ENCODE measurements around the gene THOC2.
"Not testable (repeated sequence)": the region's sequence is repeated elsewhere in the genome, so short reads cannot be mapped to it uniquely, and the experiment has no call there.

Gene THOC2, protein sequence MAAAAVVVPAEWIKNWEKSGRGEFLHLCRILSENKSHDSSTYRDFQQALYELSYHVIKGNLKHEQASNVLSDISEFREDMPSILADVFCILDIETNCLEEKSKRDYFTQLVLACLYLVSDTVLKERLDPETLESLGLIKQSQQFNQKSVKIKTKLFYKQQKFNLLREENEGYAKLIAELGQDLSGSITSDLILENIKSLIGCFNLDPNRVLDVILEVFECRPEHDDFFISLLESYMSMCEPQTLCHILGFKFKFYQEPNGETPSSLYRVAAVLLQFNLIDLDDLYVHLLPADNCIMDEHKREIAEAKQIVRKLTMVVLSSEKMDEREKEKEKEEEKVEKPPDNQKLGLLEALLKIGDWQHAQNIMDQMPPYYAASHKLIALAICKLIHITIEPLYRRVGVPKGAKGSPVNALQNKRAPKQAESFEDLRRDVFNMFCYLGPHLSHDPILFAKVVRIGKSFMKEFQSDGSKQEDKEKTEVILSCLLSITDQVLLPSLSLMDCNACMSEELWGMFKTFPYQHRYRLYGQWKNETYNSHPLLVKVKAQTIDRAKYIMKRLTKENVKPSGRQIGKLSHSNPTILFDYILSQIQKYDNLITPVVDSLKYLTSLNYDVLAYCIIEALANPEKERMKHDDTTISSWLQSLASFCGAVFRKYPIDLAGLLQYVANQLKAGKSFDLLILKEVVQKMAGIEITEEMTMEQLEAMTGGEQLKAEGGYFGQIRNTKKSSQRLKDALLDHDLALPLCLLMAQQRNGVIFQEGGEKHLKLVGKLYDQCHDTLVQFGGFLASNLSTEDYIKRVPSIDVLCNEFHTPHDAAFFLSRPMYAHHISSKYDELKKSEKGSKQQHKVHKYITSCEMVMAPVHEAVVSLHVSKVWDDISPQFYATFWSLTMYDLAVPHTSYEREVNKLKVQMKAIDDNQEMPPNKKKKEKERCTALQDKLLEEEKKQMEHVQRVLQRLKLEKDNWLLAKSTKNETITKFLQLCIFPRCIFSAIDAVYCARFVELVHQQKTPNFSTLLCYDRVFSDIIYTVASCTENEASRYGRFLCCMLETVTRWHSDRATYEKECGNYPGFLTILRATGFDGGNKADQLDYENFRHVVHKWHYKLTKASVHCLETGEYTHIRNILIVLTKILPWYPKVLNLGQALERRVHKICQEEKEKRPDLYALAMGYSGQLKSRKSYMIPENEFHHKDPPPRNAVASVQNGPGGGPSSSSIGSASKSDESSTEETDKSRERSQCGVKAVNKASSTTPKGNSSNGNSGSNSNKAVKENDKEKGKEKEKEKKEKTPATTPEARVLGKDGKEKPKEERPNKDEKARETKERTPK (N-terminal part only)

DNA sequence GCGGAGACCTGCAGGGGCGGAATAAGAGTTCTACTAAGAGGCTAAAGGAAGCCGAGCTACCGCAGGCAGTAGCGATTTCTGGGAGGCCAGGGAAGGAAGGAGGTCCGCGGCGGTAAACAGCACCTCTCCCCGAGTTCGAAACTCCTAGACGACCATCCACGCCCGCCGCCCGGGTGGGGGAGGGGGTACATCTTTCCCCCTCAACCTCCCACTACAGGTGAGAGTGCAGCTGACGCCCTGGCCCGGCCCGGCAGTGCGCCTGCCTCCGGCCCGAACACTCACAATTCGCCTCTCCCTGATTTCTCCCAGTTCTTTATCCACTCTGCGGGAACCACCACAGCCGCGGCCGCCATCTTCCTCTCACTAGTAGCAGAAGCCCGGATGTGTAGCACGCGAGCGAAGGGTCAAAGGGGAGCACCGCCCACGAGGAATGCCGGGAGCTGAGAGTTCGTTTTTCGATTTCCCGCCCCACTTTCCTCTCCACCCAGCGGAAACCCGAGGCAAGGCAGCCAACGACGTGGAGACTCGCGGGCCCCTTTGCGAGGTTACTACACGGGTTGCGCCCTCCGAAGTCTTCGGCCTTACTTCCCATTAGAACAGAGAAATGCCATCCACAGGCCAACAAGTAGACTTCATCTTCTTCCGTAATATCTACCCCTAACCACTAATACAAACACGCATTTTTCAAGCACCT, at the start of gene THOC2:
Gene THOC2 (minus strand): TSS at position 383 of the 694 bp plus-strand sequence. CDS start 30 bp downstream, at position 353.
- peak; percentile 38 for DNase-seq

DNA sequence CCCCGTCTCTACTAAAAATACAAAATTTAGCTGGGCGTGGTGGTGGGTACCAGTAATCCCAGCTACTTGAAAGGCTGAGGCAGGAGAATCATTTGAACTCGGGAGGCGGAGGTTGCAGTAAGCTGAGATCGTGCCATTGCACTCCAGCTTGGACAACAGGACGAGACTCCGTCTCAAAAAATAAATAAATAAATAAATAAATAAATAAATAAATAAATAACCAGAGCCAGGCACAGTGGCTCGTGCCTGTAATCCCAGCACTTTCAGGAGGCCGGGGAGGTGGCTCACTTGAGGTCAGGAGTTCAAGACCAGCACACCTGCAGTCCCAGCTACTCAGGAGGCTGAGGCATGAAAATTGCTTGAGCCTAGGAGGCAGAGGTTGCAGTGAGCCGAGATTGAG, 48.9 kb upstream of the THOC2 start:
- DNase-seq, result not testable (repeated sequence)

DNA sequence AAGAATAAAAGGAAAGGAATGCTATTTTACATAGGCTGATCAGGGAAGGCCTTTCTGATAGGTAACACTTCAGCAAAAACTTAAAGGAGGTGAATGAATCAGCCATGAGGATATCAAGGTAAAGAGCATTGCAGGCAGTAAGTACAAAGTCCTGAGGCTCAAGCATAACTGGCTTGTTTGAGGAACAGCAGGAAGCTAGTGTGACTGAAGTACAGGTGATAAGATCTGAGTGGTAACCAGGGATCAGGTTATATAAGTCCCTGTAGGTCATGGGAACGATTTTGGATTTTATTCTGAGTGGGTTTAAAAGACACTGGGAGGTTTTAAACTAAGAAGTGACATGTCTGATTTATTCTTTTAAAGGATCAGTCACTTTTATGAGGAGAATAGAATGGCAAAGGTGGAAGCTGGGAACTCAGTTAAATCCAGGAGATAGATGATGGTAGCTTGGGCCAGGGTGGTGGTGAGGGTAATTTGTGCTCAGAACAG, 47.1 kb upstream of the THOC2 start:
- no peak for DNase-seq

DNA sequence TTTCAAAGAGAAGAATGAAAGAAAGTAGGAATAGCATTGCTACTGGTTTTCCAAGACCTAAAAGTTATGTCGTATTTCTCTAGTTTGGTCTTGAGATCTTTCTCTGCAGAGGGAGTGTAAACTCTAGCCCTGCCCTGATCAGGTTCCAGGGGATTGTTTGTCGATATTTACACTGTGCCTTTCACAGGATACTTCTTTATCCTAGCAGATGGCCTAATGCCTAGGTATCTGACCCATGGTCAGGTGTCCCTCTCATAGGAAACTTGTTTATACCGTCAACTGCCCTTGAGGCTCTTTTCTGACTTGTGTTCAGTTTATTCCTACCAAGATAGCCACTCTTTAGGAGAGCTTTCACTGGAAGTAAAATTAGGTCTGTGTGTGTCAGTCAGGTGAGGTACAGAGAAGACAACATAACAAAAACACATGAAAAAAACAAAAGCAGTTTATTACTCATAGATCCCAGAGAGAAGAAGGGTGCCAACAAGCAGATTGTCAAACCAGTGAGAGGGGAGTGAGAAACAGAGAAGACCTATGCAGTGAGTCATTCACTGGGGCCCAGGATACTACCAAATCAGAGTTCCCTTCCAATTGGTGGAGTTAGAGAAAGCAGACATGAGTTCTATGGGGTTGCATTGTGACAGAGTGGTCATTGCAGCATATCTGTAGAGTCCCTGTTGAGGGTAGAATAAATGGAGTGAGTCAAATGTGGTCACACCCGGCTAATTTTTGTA, 40.6 kb upstream of the THOC2 start:
- no peak for DNase-seq

DNA sequence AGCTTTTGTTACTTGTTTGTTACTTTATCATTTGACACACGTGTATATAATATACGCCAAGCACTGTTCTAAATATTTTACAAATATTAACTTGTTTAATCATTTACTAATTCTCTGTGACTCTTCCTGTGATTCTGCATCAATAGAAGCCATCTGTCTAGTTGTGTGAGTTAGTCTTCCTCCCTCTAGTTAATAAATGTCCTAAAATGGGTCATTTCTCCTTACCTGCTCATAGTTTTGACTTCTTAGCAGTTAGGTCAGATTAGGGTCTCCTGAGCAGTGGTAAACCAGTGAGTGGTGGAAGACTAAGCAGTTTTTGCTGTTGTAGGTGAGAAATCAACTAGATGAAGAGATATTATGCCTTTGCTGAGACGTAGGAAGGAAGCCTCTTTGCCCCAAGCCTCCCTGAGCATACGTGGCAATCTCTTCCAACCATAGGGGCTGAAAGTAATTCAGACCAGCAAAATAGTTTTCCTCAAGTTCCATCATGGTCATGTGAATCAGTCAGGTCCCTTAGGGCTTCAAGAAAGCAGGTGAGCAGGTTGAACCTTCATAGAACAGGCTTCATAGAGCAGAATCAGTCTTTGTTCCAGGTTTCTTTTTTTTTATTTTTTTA, 38.7 kb upstream of the THOC2 start:
- no peak for DNase-seq

DNA sequence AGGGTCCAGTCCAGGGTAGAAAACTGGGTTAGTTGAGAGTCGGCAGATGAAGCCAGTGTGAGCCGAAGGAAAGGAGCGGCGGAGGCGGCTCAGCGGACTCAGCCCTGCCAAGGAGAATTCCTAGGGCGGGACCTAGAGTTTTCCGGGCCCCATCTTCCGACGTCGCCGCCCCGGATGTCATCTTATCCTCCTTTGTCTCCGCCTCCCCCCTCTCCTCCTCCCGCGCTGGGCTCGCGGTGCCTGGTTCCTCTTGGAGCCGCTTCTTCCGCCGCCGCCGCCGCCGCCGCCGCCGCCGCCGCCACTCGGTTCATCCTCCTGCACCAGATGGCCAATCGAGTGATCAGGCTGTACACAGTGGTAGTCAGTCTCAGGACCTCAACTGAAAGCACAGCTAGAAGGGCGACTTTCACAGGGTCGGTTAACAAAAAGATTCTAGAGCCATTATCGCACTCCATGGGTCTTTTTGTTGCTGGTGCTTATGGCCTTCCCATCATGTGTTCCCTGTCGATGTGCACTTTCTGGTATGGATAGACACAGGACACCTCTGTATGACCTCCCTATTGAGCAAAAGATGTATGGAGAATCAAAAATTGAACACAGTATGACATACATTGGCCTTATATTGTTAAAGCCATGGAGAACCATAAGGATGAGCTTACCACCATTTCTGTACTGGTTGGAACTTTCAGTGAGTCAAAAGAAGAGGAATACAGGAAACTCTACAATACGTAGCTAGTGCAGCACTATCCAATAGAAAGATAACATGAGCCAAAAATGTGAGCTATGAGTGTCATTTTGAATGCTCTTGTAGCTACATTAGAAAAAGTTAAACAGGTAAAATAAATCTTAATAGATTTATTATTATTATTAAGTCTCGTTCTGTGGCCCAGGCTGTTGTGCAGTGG, 32.4 kb upstream of the THOC2 start:
- peak; percentile 47 for DNase-seq

DNA sequence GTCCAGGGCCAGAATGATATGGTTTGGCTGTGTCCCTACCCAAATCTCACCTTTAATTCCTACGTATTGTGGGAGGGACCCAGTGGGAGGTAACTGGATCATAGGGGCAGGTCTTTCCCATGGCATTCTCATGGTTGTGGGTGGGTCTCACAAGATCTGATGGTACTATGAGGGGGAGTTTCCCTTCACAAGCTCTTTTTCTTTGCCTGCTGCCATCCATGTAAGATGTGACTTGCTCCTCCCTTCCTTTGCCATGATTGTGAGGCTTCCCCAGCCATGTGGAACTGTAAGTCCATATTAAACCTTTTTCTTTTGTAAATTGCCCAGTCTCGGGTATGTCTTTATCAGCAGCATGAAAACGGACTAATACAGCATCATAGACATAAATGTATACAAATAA, 27.0 kb upstream of the THOC2 start:
- DNase-seq, result not testable (repeated sequence)

DNA sequence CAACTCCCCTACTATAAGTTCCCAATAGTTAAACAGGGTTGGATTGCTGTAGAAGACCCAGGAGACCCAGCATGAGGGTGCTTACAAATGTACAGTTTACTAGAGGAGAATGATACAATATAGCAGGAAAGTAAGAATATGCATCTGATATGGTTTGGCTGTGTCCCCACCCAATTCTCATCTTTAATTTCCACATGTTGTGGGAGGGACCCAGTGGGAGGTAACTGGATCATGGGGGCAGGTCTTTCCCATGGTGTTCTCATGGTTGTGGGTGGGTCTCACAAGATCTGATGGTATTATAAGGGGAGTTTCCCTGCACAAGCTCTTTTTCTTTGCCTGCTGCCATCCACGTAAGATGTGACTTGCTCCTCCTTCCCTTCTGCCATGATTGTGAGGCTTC, 24.9 kb upstream of the THOC2 start:
- DNase-seq, result not testable (repeated sequence)

DNA sequence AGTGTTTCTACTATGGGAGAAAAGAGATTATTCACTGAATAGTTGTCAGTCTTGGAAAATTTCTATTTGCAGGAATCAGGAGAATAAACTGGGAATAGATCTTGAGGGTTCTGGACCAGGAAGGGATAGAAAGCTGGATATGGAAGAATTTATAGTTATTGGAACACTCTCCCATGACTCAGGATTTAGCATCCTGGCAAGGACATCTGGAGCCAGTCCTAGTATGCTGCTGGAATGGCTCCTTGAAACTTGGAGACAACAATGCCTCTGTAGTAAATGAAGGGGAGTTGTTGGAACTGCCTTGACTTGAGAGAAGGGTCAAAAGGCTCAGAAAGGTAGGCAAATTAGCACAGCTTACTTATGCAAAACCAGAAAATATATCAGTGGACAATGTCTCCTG, 23.5 kb upstream of the THOC2 start:
- no peak for DNase-seq

DNA sequence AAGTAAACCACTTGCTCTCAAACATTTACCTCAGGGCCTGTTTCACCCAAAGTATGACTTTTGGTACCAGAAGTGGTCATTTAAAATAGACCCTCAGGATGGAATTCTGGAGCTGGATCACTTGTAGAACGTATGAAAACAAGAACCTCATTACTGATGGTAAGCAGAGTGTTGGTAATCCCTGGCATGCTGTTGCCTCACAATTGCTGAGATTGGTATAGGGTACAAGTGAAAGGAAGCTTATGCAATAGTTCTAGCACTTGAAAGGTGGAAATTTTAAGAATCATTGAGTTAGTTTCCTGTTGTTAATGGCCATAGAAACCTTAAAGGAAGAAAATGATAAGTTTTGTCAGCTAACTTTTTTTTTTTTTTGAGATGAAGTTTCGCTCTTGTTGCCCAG, 22.3 kb upstream of the THOC2 start:
- no peak for DNase-seq

DNA sequence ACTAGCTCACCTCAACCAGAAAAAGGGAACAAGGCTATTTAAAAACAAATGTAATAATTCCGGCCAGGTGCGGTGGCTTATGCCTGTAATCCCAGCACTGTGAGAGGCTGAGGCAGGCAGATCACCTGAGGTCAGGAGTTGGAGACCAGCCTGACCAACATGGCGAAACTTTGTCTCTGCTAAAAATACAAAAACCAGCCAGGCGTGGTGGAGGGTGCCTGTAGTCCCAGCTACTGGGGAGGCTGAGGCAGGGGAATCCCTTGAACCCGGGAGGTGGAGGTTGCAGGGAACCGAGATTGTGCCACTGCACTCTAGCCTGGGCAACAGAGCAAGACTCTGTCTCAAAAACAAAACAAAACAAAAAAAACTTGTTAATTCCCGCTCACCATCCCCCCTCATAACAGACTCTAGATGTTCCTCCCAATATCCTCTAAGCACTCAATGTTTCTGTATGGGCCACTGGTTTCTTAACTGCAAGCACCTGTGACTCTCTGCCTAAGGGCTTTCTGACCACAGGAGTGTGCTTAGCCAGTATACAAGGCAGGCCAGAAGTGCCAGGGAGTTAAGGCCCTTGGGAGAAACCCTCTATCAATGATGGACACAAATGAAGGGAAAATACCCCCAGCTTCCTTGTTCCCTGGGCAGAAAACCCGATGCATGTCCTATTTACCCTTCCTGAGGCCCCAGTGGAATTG, 21.0 kb upstream of the THOC2 start:
- no peak for DNase-seq

DNA sequence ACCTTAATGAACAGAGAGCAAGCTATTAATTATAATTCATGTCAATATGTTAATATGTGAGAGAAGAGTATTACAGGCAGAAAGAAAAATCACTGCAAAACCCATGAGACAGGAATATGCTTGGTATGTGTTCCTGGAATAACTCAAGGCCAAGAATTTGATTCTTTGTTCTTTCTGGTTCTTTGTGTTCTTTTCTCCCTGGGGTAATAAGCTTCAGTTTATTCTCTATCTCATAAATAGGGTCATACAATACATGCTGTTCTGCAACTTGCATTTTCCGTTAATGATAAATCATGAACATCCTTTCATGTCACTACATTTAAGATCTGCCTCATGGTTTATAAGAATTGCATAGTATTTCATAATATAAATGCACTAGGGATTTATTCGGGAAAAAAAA, 16.8 kb upstream of the THOC2 start:
- DNase-seq, result no peak

DNA sequence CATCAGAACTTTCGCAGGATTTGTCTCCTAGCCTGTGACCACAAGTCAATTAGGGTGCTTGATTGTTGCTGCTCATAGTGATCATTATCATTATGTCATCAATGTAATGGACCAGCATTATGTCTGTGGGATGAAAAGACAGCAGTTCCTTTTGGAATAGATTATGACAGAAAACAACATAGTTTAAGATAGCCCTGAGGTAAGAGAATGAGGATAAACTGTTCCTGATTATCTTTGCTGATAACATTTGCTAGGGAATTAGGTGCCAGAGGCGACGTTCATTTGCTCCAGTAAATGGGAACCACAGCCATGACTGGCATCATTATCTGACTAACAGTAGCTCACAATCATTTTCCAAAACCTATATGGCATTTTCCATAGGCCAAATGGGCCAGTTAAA, 12.7 kb upstream of the THOC2 start:
- DNase-seq, result no peak

DNA sequence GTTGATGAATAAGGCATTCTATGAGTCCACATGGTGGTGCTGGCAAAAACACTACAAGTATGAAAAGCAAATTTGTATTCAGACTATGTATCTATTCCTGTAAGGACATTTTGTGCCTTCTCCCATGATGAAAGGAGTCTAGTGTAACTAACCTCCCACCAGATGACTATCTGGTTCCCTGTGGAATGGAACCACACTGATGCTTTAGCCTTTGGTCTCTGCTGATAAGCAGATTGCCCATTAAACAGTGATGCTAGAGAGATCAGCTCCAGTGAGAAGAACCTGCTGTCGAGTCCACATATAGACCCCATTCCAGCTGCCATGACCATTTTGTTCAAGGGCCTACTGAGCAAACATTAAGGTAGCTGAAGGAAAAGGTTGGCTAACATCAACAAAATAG, 10.5 kb upstream of the THOC2 start:
- no peak for DNase-seq

DNA sequence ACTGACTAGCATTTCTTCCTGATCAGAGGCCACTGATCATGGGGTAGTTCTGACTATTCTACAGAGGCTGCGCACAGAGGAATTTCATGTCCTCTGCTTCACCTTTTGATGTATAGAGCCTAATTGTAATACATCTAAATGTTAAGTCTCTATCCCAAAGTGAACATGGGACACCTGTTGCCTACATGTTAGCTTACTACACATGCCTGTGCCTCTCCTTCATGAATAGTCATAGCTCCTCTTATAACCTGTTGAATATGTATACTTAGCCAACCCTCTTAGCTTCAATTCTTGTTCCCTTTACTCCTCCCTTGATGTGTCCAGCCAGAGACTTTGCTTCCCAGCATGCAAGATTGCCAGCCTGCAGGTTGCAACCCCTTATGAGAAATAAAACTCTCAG, 9.6 kb upstream of the THOC2 start:
- no peak for DNase-seq

DNA sequence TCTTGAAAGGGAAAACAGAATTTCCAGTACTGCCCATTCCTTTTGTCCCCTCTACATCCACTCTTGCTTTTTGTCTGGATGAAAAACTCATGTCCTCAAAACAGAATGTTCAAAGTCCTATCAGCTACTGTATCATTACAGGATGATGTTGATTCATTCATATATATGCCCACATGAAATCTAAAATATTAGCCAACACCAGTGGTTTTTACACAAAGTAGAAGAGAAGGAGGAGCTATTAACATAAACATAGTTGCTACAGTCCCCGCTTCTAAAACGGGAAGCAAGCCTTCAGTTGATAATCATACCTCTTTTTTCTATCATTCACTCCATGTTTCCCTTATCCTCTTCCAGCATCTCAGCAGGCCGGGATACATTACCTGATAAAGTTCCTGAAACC, 7.7 kb upstream of the THOC2 start:
- DNase-seq, result no peak

DNA sequence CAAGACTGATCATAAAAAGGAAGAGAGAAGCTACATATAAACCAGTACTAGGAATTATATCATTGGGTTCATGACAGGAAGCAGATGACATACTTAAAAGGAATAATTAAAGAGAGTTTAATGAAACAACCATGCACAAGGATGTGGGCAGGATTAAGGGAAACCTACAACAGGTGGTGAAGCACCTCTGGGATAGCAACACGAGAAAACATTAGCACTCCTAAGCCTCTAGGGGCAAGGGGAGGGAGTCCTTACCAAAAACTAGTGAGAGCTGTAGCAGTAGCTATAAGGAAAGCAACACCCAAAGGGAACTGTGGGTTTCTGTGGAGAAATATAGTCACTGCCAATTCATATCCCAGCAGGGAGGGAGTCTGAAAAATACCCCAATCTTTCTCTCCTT, 7.2 kb upstream of the THOC2 start:
- DNase-seq, result no peak

DNA sequence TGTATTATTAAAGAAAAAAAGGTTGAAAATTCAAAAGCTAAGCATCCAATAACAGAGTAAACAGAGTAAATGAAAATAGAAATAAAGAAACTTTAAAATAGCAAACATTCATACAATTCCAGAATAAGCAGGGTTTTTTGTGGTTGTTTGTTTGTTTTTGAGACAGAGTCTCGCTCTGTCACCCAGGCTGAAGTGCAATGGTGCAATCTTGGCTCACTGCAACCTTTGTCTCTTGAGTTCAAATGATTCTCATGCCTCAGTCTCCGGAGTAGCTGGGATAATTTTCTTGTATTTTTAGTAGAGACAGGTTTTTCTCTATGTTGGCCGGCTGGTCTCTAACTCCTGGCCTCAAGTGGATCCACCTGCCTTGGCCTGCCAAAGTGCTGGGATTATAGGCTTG, 6.6 kb upstream of the THOC2 start:
- no peak for DNase-seq

DNA sequence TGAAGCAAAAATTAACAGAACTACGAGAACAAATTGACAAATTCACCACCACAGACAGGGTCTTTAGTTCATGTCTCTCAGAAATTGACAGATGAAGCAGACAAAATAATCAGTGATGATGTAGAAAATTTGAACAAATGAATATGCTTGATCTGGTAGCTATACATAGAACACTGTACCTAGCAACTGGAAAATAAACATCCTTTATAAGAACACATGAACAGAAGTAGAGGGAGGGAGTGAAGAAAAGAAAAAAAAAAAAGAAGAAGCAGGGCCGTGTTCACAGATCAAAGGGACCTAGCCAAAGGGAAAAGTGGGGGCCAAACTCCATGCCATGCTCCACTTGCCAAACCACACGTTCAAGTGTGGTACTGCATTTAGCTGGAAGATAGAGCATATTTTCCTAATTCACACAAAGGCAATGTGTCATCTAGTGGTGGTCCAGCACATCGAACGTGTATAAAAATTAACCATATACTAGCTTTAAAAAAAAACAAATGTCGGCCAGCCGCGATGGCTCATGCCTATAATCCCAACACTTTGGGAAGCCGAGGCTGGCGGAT, 5.6 kb upstream of the THOC2 start:
- no peak for DNase-seq
